HuH-7 (cell line): ENCODE data around the gene TBC1D22A.

Source experiments
- DNase-seq: peaks from one replicate; pipeline ENCODE4 v3.0.0; 2011; ENCODE audit warnings: low spot score

Gene TBC1D22A

DNA sequence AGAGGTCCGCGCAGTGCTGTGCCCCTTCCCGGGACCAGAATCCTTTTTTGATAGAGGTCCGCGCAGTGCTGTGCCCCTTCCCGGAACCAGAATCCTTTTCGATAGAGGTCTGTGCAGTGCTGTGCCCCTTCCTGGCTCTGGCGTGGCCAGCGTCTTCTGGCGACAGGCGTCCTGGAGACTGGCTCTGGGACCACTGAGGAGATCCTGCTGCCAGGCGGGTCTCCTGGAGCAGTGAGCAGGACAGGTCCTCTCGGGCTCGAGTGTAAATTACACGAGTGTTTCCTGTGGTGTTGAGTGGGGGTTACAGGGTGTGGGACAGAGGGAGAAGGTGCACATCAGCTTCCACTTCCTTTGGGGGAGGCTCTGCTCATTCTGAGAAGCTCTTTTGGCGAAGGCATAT is 98.1 kb downstream of the TBC1D22A start:
- no peak for DNase-seq

- no peak for DNase-seq
These were observed 99.3 kb downstream of the TBC1D22A start for GRCh38 chr22:46861468-46862367.

GRCh38 chr22:46862418-46863324 is 100.2 kb downstream of the TBC1D22A start:
- DNase-seq = no peak

DNA sequence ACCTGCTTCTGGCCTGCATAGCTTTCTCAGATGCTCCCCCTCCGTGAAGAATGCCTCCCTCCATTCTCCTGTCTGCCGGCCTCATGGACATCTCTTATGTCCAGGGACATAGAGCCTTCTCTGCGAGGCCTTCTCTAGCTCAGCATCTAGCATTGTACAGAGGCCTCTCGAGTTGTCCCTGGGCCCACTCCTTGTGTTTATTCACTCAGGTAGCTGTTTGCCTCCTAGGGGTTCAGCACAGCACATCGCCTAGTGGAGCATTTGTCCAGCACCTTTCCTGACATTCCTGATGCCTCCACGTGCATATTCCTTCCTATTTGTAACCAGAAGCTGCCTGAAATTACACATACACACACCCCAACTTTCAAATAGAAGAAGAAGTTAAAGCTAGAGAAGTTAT is 101.3 kb downstream of the TBC1D22A start:
- peak; percentile 28 for DNase-seq

GRCh38 chr22:46864314-46865051 is 102.0 kb downstream of the TBC1D22A start:
- peak; percentile 67 for DNase-seq

GRCh38 chr22:46865052-46865434 is 102.6 kb downstream of the TBC1D22A start:
- DNase-seq = no peak

DNA sequence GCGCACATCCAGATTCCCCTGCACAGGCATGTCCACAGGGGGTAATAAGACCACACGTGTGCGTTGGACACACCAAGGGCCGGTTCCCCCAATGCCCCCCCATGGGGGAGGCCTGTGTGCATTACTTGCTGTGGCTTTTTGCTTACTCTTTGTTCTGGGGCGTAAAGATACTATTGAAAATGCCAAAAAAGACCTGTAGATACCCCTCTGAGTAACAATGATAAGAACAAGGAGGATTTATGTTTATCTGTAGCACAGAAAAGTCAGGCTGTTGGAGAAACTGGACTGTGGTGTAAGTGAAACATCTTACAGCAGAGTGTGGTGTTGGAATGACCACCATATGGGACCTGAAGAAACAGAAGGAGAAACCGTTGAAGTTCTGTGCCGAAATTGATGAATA is 103.2 kb downstream of the TBC1D22A start:
- no peak for DNase-seq

DNA sequence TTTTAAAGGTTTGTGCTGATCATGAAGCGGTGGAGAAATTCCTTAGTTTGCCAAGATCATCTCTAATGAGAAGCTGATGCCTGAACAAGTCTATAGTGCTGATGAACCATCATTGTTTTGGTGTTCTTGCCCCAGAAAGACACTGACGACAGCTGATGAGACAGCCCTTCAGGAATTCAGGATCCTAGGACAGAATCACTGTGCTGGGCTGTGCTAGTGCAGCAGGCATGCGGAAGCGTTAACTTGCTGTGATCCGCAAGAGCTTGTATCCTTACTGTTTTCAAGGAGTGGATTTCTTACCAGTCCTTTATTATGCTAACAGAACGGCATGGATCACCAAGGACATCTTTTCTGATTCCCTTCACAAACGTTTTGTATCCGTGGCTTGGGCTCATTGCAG is 104.1 kb downstream of the TBC1D22A start:
- no peak for DNase-seq

GRCh38 chr22:46867106-46867505 is 104.7 kb downstream of the TBC1D22A start:
- no peak for DNase-seq

GRCh38 chr22:46869329-46869728 is 106.9 kb downstream of the TBC1D22A start:
- DNase-seq = no peak

GRCh38 chr22:46869831-46870441 is 107.5 kb downstream of the TBC1D22A start:
- DNase-seq = no peak

DNA sequence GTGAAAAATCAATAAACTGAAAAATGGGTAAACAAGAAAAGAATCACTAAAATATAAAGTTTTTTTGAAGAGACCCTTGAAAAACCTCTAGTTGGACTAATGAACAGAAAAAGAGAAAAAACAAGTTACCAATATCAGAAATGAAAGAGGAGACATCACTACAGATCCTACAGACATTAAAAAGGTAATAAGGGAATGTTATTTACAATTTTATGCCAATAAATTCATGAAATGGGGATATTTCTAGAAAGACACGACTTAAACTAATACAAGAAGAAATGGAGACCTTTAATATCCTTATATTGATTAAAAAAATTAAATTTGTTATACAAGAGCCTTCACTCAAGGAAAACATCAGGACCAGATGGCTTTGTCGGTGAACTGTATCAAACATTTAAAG is 109.4 kb downstream of the TBC1D22A start:
- DNase-seq = no peak

- no peak for DNase-seq
These were observed 112.6 kb downstream of the TBC1D22A start for GRCh38 chr22:46875089-46875488.

DNA sequence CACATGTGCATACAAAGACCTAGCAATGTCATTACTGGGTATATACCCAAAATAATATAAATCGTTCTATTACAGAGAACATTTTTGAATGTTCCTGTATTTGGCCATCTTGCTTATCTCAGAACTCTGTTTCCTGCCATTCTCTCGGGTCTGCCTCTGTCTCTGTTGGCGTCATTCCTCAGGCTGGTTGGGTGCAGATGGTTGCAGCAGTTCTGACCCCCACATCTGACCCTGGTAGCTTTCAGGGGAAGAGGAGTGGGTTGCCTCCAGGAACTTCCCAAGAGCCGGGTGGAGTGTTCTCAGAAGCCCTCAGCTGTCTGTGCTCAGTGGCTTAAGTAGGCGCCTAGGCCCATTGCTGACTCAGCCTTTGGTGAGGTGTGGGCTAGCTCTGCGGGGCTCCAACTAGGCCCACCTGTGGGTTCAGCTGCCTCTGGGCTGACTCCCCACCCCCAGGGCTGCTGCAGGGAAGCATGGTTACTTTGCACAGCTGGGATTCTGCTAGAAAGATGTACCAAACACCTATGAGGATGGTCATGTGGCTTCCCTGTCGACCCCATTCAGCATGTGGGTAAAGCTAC is 114.0 kb downstream of the TBC1D22A start:
- no peak for DNase-seq

DNA sequence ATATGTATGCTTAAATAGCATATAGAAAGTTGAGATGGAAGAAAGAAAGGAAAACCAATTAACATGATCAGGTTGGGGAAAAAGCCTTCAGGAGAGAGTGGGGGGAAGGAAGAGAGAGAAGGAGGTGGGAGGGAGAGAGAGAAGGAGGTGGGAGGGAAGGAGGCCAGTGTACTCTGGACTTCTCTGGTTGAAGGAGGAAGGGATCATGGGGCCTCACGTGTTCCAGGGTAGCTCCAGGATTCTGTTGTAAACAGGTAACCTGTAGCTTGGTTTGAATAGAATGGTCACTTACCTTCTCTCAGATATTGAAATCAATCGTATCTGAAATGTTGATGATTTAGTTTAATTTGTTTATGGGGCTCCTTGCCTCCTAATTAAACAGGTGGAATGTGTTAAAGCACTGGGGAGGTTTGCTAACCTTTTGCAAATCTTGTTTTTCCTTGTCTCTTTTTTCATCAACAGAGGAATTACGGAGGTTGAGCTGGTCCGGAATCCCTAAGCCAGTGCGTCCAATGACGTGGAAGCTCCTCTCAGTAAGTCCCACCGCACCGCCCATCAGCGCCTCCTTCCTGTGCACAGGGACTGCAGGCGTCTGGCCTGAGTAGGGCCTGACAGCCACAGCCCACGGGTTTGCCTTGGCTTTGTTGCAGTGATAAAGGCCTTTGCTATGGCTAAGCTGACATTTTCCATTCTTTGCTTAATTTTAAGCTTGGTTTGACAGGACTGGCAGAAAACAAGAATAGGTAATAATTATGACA is 115.9 kb downstream of the TBC1D22A start:
- no peak for DNase-seq

GRCh38 chr22:46879083-46879482 is 116.6 kb downstream of the TBC1D22A start:
- DNase-seq = no peak

DNA sequence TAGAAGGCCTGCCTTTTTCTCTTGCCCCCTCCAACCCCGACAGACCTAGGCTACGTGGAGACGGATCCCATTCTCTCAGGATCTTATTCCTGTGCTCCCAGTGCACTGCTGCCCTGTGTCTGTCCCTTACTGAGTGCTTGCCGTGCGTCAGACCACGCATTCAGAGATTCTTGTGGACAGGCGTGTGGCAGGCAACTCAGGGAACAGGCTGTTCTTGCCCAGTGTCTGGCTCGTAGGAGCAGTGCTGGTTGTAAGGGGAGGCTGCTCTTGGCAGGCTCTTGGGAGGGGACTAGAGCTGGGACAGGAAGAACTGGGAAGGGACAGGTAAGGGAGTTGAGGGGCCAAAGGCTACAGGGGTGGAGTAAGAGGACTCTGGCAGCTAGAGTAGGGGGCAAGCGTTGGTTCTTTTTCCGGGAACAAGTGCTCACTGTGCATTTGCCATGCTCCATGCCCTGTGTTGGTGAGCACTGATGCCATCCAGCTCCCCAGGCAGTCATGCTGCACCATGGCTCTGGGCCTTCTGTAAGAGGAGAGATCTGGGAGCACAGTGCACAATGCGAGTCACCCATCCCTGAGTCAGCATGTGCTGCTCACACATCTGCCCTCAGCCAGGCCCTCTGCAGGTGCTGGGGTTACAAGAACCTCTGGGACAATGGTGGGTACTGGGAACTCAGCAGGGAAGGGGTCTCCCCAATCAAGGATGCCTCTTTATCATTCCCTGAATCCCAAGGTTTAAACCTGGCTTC is 119.1 kb downstream of the TBC1D22A start:
- no peak for DNase-seq

DNA sequence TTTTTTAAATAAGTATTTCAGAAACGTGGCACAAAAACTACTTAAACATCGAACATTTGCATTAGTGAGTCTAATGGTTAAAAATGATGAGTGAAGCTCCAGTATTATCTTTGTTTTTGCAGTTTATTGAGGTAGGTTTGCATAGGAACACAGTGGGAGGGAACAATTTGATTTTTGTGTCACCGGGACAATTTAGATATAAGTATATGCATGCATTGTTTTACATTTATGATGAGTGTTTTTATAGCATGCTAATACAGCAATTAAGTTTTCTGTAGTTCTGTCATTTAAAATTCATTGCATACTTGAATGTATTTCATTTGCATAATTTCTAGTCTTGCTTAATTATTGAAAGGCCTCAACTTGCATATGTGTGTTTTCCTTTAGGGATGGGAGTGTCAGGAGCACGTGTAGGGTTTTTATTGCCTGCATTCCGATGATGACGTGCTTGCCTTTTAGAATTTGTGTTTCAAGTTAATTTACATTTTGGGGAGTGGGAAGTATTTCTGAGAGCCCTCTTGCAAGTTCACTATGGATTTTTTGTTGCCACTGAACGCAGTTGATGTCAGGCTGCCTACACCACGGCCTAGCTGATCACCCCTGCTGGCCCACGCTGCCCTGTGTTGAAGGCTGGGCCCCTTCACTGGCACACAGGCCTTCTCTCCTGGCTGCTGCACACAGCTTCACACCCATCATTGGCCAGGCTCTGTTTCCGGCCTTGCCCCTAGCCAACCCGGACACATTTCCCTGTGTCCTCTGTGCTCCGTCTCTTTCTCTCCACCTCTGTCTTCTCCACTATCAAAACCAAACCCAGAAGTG is 120.9 kb downstream of the TBC1D22A start:
- DNase-seq = no peak

DNA sequence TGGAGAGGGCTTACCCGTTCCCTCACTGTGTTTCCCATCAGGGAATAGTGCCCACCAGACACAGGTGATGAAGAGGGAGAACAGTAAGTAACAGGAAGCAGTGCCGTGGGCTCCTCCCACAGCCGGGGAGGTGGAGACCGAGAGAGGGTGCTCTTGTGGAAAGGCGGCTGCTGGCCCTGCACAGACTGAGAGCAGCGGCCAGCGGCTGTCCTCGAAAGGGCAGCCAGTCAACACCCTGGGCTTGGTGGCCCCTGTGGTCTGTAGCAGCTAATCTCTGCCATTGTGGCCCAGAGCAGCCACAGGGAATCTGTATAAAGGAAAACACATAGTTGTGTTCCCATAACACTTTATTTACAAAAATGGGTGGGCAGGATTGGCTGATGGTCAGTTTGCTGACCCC is 121.9 kb downstream of the TBC1D22A start:
- no peak for DNase-seq
